Heart left ventricle (tissue), 16 donors: ENCODE measurements around the gene C22orf39. TPM values are rescaled to one million over a fixed set of nuclear protein-coding genes. Genes with fewer than 3 reads are reported as not detected.

Experiments used
- ATAC-seq, 4 donors: fragments of 200-7000 bp; cut with Tn5 transposase; one replicate each; pipeline ENCODE4 v1.9.1; 2020 to 2022; ENCODE audit warnings: moderate library complexity in 4 of 4, mild to moderate bottlenecking in 3 of 4, moderate number of reproducible peaks in 1 of 4
- DNase-seq, 5 donors: peaks; one replicate each; pipeline ENCODE4 v3.0.0-alpha.2; 2020
- H3K27ac ChIP-seq, 12 donors: fragments of 200-600 bp; sonication (generic) in 4 of 12; one replicate each; pipeline versions ENCODE4 v1.5.0 to v1.8.0; 2016 to 2022; ENCODE audit warnings: mild to moderate bottlenecking in 2 of 12
- H3K27me3 ChIP-seq, 9 donors: fragments of 200-600 bp; sonication (generic) in 2 of 9; one replicate each; pipeline versions ENCODE4 v1.5.1 to v1.8.0; 2016 to 2022; ENCODE audit warnings: mild to moderate bottlenecking in 3 of 9
- H3K36me3 ChIP-seq, 9 donors: fragments of 200-600 bp; sonication (generic) in 2 of 9; one replicate each; pipeline versions ENCODE4 v1.5.0 to v1.8.0; 2018 to 2022; ENCODE audit warnings: mild to moderate bottlenecking in 2 of 9
- H3K4me1 ChIP-seq, 12 donors: fragments of 200-600 bp; sonication (generic) in 4 of 12; one replicate each; pipeline versions ENCODE4 v1.5.0 to v1.8.0; 2016 to 2022; ENCODE audit warnings: mild to moderate bottlenecking in 3 of 12
- H3K4me3 ChIP-seq, 12 donors: fragments of 200-600 bp; sonication (generic) in 4 of 12; one replicate each; pipeline versions ENCODE4 v1.5.0 to v1.8.0; 2017 to 2022; ENCODE audit warnings: mild to moderate bottlenecking in 9 of 12, moderate library complexity in 4 of 12
- H3K9me3 ChIP-seq, 12 donors: fragments of 200-600 bp; sonication (generic) in 4 of 12; one replicate each; pipeline versions ENCODE4 v1.5.0 to v1.8.0; 2016 to 2022; ENCODE audit warnings: mild to moderate bottlenecking in 1 of 12
- POLR2A ChIP-seq, 2 donors: fragments of 450-650 bp; IDR thresholded peaks; one replicate each; pipeline ENCODE4 v1.6.1; 2017; ENCODE audit warnings: antibody characterized with exemption in 2 of 2, mild to moderate bottlenecking in 2 of 2, moderate library complexity in 2 of 2
- WGBS, 4 donors: extraction: QIAGEN DNeasy Blood & Tissue Kit in 2 of 4; methylation state at CpG; one replicate each; pipeline versions ENCODE4 v1.1.5 to v1.1.7; 2013 to 2018; 5-methylcytosine and 5-hydroxymethylcytosine counted together
- intact Hi-C, 10 donors: fragments of 100-400 bp; cut with DNase I; formaldehyde crosslinking; loops; one replicate each; pipeline versions ENCODE4 v1.11.1 to v1.14.2; 2022
- polyA plus RNA-seq, 2 donors: library from polyadenylated mRNA; stranded (reverse); fragments of 200-250 nt; gene quantifications; one replicate each; pipeline ENCODE4 v1.2.3, GENCODE V29; 2013
- total RNA-seq, 9 donors: library from RNA; depleted of rRNA in 2 of 9; stranded (reverse); fragments of >200 nt in 2 of 9; fragmentation: NEBNext Ultra II Directional in 3 of 9; extraction: Animal tissue kit (Norgen Biotek cat#: 25700) in 3 of 9; gene quantifications; one replicate each; pipeline versions ENCODE4 v1.1.0 to v1.2.4, GENCODE V29; 2016 to 2023
- TF ChIP-seq, protein P1 (sequence below), 12 donors: fragments of 200-600 bp; sonication (generic) in 4 of 12; IDR thresholded peaks; one replicate each; pipeline versions ENCODE4 v1.5.0 to v1.8.0; 2018 to 2022; ENCODE audit warnings: antibody characterized with exemption in 12 of 12, mild to moderate bottlenecking in 5 of 12
- donor health status: ischemic (EF 13 %, LVEDD 7.1; RV severe dilation, severe dysfunction).
- donor health status: healthy with polysubstance abuse.
- donor health status: DM: no; HTN: yes; CAD: no.
- donor health status: DM: no; HTN: no; CAD: no.
- donor health status: ischemic (EF 25% LVEDD 6.9; RV normal size, moderate dysfunction).
- donor health status: ischemic (EF 25% LVEDD 5.7; RV mildly dilated, moderate dysfunction).
- donor health status: healthy.
- donor health status: DM: yes; HTN: yes; CAD: no.
- donor health status: ischemic (EF 35%, LVEDD 5.7; RV mildly dilated, moderate dysfunction).
- donor health status: nonischemic (EF 11% LVEDD 7.7; RV severe dilation, severe dysfunction).
- donor health status: DM: yes; HTN: yes; CAD: no.
- donor health status: PGD.
- donor health status: ischemic (EF 29% LVEDD 5.4; RV normal size, mild dysfunction).
- donor health status: nonischemic (EF 23%, LVEDD 6.1; RV moderate dilation, normal function).

C22orf39 gene
- total and polyA plus RNA-seq, 11 donors: 39.1 to 115 (median 53.6) TPM

DNA sequence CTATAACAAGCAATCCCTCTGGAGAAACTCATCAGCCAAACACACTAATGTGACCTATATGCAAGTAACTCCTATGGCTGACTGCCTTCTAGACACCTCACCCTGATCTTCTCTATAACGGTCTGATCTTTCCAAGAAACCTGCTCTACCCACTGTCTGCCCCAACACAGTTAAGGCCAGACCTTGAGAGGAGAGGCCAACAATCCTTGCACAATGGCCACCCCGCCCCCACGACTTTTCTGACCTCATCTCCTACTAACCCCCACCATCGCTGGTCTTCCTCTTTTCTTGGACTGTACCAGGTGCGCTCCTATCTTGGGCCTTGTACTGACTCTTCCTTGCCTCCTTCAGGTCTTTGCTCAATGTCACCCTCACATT lies 28.4 kb downstream of the C22orf39 start:
- Histone ChIP-seq H3K4me1 (peaks cover 0 to 36% (median 18%) of the 10 kb centered on the region in 12 donors), H3K27ac (peak overlapping the region in 2 of 12 donors; percentile 22 to 60), H3K36me3 (no peaks in the 10 kb centered on the region), H3K9me3 (no peaks in the 10 kb centered on the region), H3K4me3 (no peak overlapping the region), H3K27me3 (no peaks in the 10 kb centered on the region)
- DNase-seq: no peak
- TF ChIP-seq, protein P1, sequence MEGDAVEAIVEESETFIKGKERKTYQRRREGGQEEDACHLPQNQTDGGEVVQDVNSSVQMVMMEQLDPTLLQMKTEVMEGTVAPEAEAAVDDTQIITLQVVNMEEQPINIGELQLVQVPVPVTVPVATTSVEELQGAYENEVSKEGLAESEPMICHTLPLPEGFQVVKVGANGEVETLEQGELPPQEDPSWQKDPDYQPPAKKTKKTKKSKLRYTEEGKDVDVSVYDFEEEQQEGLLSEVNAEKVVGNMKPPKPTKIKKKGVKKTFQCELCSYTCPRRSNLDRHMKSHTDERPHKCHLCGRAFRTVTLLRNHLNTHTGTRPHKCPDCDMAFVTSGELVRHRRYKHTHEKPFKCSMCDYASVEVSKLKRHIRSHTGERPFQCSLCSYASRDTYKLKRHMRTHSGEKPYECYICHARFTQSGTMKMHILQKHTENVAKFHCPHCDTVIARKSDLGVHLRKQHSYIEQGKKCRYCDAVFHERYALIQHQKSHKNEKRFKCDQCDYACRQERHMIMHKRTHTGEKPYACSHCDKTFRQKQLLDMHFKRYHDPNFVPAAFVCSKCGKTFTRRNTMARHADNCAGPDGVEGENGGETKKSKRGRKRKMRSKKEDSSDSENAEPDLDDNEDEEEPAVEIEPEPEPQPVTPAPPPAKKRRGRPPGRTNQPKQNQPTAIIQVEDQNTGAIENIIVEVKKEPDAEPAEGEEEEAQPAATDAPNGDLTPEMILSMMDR (IDR thresholded peaks at IDR 0.05): no peak
- no peak for TF ChIP-seq POLR2A (IDR thresholded peaks at IDR 0.05)
- 79 to 83% (median 81%) methylated on average over 5 of the region's 5 CpGs for WGBS, 4 donors
- intact Hi-C loops: no loop called here
- peak in 2 of 4 donors; percentile 36 to 46 for ATAC-seq

DNA sequence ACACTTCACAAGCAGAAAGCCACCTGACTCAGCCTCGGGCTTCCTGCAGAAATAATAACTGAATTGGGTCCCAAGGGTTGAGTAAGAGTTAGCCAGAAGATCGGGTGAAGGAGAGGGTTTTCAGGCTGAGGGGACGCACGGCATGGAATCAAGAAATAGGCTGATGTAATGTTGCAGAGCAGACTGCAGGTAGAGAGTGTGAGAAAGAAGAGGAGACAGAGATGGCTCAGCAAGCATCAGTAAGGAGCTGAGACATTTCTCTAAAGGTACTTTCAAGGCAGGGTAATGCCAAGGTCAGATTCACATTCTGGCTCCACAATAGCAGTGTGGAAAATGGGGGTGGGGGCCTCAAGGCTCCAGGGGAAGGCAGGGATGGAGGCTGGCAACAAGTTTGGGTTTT lies 34.6 kb downstream of the C22orf39 start:
- whole genome bisulfite sequencing, 4 donors: 88 to 95% (median 89%) methylated on average over 4 of the region's 4 CpGs
- no peak for TF ChIP-seq POLR2A (IDR thresholded peaks at IDR 0.05)
- TF ChIP-seq, protein P1 (IDR thresholded peaks at IDR 0.05): no peak
- Histone ChIP-seq H3K36me3 (peaks cover 0 to 33% (median 20%) of the 10 kb centered on the region in 9 donors), H3K9me3 (no peaks in the 10 kb centered on the region), H3K27ac (no peak overlapping the region), H3K4me1 (peaks cover 0 to 36% (median 13%) of the 10 kb centered on the region in 12 donors), H3K4me3 (no peak overlapping the region), H3K27me3 (no peaks in the 10 kb centered on the region)
- ATAC-seq: no peak
- intact Hi-C loops: no loop called here
- DNase-seq: no peak

DNA sequence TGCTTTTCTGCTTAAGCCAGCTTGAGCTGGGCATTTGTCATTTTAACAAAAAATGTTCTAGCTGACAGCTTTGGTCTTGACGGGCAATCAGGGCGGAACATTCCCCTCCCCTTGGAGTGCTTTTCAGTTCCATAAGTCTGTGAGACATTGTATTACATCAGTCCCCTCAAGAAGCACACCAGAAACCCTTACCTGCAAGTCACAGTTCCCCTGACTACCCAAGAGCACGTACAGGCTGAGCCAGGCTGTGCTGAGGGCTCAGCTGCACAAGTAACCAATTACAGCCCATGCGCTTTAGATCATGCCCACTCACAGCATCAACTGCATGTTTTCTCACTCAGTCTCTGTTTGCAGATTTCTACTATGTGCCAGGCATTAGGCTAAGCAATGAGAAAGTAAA lies 35.0 kb downstream of the C22orf39 start:
- H3K4me3 ChIP-seq: no peak overlapping the region
- intact Hi-C loops: no loop called here
- H3K36me3 ChIP-seq: peaks cover 0 to 37% (median 25%) of the 10 kb centered on the region in 9 donors
- peaks cover 0 to 40% (median 14%) of the 10 kb centered on the region in 12 donors for H3K4me1 ChIP-seq
- no peaks in the 10 kb centered on the region for H3K27me3 ChIP-seq
- no peak for TF ChIP-seq POLR2A (IDR thresholded peaks at IDR 0.05)
- TF ChIP-seq, protein P1 (IDR thresholded peaks at IDR 0.05): no peak
- ATAC-seq (no peak), DNase-seq (no peak)
- WGBS, 4 donors: 86 to 94% (median 93%) methylated on average over 4 of the region's 4 CpGs
- H3K27ac ChIP-seq: no peak overlapping the region
- H3K9me3 ChIP-seq: no peaks in the 10 kb centered on the region

DNA sequence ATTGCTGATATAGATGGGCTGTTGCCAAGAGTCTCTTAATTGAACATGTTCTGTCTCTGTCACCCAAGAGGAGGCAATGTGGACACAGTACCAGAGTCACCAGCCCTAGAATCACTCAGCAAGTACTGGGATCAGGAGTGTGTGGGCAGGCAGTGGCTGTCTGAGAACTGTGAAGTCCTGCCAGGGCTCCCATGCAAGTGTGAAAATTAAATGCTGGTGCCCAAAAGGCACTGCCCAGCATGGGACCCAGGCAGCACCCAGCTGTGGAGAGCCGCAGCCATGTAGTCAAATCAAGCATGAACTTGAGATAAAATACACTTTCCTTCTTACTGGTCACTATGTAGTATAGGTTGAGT lies 35.8 kb downstream of the C22orf39 start:
- intact Hi-C loops: no loop called here
- TF ChIP-seq POLR2A (IDR thresholded peaks at IDR 0.05): no peak
- TF ChIP-seq, protein P1 (IDR thresholded peaks at IDR 0.05): no peak
- WGBS, 4 donors: 93 to 100% (median 99%) methylated on average over 1 of the region's 1 CpG

More for the DNA sequence above, 35.8 kb downstream of the C22orf39 start:
- H3K27ac ChIP-seq: peak overlapping the region in 3 of 12 donors; percentile 6 to 39 (median 23)
- no peak overlapping the region for H3K4me3 ChIP-seq
- no peaks in the 10 kb centered on the region for H3K27me3 ChIP-seq
- H3K4me1 ChIP-seq: peaks cover 0 to 42% (median 16%) of the 10 kb centered on the region in 12 donors
- DNase-seq: no peak
- H3K36me3 ChIP-seq: peaks cover 0 to 45% (median 33%) of the 10 kb centered on the region in 9 donors
- no peaks in the 10 kb centered on the region for H3K9me3 ChIP-seq
- ATAC-seq: peak in 3 of 4 donors; percentile 23 to 46 (median 40)
